Stimulated activated CD8-positive, alpha-beta memory T cell treated with anti-CD3 and anti-CD28 coated beads, Interleukin-4, amount 100 ng/mL, for 1 hour (primary cell): ENCODE data around the gene H6PD.

Experiments
- DNase-seq, 2 donors: peaks; one replicate each; pipeline ENCODE4 v3.0.0-alpha.2; 2020; ENCODE audit warnings: low read depth in 2 of 2, low spot score in 1 of 2

The H6PD gene

GRCh38 chr1:9314711-9315379 lies 80.3 kb downstream of the H6PD start:
- DNase-seq: no peak

- no peak for DNase-seq
Measured at GRCh38 chr1:9315411-9316079, 81.0 kb downstream of the H6PD start.

- no peak for DNase-seq
Measured at GRCh38 chr1:9316080-9316444, 81.5 kb downstream of the H6PD start.

- DNase-seq: no peak
Measured at GRCh38 chr1:9316512-9316911, 81.9 kb downstream of the H6PD start.

GRCh38 chr1:9317072-9317471 lies 82.5 kb downstream of the H6PD start:
- DNase-seq: no peak

GRCh38 chr1:9317591-9318417 lies 83.2 kb downstream of the H6PD start:
- DNase-seq: no peak

- DNase-seq: no peak
Measured at GRCh38 chr1:9319208-9319788, 84.7 kb downstream of the H6PD start.

GRCh38 chr1:9319789-9320519 lies 85.4 kb downstream of the H6PD start:
- DNase-seq: no peak
